ENCODE results near the gene PRAMEF14. TPM values are rescaled to one million over a fixed set of nuclear protein-coding genes. Genes with fewer than 3 reads are reported as not detected.
A peak's percentile ranks its signal among the peaks of the same experiment; 100 is the strongest.
"Not testable (repeated sequence)": the region's sequence is repeated elsewhere in the genome, so short reads cannot be mapped to it uniquely, and the experiment has no call there.

The PRAMEF14 gene, protein sequence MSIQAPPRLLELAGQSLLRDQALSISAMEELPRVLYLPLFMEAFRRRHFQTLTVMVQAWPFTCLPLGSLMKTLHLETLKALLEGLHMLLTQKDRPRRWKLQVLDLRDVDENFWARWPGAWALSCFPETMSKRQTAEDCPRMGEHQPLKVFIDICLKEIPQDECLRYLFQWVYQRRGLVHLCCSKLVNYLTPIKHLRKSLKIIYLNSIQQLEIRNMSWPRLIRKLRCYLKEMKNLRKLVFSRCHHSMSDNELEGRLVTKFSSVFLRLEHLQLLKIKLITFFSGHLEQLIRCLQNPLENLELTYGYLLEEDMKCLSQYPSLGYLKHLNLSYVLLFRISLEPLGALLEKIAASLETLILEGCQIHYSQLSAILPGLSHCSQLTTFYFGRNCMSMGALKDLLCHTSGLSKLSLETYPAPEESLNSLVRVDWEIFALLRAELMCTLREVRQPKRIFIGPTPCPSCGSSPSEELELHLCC
- not detected for total RNA-seq

DNA sequence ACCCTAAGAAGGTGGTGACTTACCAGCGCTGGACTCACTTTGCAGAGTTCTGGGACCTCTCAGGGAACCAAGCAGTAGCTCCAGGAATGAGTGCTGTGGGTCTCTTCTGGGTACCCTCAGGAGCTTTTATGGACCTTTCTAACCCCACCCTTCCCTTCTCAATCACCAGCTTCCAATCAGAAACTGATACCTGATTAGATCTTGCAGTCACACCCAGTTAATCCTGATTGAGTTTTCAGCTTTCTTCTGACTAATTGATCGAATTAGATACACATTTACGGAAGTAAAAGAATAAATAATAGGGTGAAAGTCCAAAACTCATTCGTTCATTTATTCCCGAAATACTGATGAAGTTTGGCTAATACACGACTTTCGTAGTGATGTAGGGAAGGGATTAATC lies at the start of gene PRAMEF14:
PRAMEF14 (minus strand) TSS at position 101 of the 400 bp plus-strand sequence. CDS start 1,820 bp downstream, outside the sequence.
- H3K9me3 ChIP-seq; DNase-seq; H3K36me3 ChIP-seq; H3K4me1 ChIP-seq; H3K27ac ChIP-seq; H3K4me3 ChIP-seq; ATAC-seq (ENCODE audit: low FRiP score in 2 of 2); H3K27me3 ChIP-seq: not testable (repeated sequence)
- 60 to 68% methylated on average over 1 to 7 of the region's 7 CpGs for WGBS, 2 donors

DNA sequence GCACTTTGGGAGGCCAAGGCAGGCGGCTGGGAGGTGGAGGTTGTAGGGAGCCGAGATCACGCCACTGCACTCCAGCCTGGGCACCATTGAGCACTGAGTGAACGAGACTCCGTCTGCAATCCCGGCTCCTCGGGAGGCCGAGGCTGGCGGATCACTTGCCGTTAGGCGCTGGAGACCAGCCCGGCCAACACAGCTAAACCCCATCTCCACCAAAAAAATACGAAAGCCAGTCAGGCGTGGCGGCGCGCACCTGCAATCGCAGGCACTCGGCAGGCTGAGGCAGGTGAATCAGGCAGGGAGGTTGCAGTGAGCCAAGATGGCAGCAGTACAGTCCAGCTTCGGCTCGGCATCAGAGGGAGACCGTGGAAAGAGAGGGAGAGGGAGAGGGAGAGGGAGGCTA lies 48.4 kb upstream of the PRAMEF14 start:
- not testable (repeated sequence) for H3K4me3 ChIP-seq; ATAC-seq (ENCODE audit: low FRiP score in 2 of 2); H3K27ac ChIP-seq; H3K27me3 ChIP-seq; H3K9me3 ChIP-seq; H3K36me3 ChIP-seq; H3K4me1 ChIP-seq
- WGBS, 2 donors: 97 to 98% methylated on average over 16 to 17 of the region's 22 CpGs
- peak in 1 of 2 donors; percentile 65 for DNase-seq

DNA sequence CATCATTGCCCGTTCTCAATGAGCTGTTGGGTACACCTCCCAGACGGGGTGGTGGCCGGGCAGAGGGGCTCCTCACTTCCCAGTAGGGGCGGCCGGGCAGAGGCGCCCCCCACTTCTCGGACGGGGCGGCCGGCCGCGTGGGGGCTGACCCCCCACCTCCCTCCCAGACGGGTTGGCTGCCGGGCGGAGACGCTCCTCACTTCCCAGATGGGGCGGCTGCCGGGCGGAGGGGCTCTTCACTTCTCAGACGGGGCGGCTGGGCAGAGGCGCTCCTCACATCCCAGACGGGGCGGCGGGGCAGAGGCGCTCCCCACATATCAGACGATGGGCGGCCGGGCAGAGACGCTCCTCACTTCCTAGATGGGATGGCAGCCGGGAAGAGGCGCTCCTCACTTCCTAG lies 47.8 kb upstream of the PRAMEF14 start:
- not testable (repeated sequence) for H3K4me3 ChIP-seq; H3K27ac ChIP-seq; H3K27me3 ChIP-seq; H3K36me3 ChIP-seq; ATAC-seq (ENCODE audit: low FRiP score in 2 of 2); H3K4me1 ChIP-seq; H3K9me3 ChIP-seq
- peak in 1 of 2 donors; percentile 68 for DNase-seq
- WGBS, 2 donors: 96 to 98% methylated on average over 13 to 29 of the region's 32 CpGs

DNA sequence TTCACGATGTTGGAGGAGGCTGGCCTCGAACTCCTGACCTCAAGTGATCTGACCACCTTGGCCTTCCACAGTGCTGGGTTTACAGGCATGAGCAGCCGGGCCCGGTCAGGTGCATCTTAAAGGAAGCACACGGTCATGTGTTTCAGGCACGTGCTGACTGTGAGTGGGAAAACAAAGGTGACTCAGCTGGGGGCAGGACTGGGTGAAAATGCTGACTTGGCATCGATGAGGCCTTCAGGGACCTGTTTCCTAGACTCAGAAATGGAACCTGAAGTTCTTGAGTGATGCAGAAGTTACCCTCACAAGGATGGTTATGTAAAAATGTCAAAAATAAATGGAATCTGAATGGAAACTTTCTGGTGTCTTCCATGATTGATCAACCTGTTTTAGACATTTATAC lies 46.1 kb upstream of the PRAMEF14 start:
- H3K4me1 ChIP-seq; H3K4me3 ChIP-seq; H3K27ac ChIP-seq; H3K9me3 ChIP-seq; DNase-seq; H3K27me3 ChIP-seq; ATAC-seq (ENCODE audit: low FRiP score in 2 of 2); H3K36me3 ChIP-seq: not testable (repeated sequence)
- 74 to 80% methylated on average over 7 of the region's 7 CpGs for WGBS, 2 donors

DNA sequence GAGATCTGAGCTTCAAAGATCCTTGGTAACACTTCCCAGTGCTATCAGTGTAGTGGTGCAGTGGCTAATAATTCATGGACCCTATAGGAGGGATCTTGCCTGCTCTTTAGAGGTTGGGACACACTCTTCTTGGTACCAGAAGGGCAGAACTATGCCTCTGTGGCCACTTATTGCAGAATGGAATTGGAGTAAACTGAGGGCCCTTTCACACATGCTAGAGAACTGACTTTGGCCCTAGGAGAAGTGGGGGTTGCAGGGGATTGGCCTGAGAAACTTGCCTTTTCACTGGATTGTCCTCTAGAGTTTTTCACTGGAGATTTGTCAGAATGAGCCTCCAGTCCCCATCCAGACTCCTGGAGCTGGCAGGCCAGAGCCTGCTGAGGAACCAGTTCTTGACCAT lies 42.4 kb upstream of the PRAMEF14 start, which contains the start of gene PRAMEF17:
PRAMEF17 (plus strand) TSS at position 301 of the 400 bp plus-strand sequence; CDS start at position 327, 26 bp downstream.
- not testable (repeated sequence) for H3K27ac ChIP-seq; H3K9me3 ChIP-seq; DNase-seq; H3K4me1 ChIP-seq; H3K4me3 ChIP-seq; H3K27me3 ChIP-seq; ATAC-seq (ENCODE audit: low FRiP score in 2 of 2); H3K36me3 ChIP-seq

DNA sequence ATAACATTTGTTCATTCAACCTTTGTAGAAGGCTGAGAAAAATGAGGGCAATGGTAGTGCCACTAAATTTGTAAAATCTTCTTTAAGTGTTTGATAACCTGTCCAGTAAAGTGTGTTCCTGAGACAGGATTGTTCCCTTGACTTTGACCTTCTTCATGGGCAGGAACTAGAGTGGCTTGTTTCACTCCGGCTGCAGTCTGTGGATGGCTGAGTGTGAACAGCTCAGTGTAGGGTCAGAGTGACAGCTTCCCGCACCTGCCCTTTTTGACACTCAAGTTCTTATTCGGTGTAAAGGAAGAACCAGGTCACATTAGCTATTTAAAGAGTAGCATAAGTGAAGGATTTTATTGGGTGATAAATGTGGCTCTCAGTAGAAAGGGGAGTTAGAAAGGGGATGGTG lies 33.4 kb upstream of the PRAMEF14 start:
- WGBS, 2 donors: 77 to 86% methylated on average over 3 of the region's 3 CpGs
- DNase-seq; H3K27me3 ChIP-seq; ATAC-seq (ENCODE audit: low FRiP score in 2 of 2); H3K4me3 ChIP-seq; H3K9me3 ChIP-seq; H3K36me3 ChIP-seq; H3K27ac ChIP-seq; H3K4me1 ChIP-seq: not testable (repeated sequence)

DNA sequence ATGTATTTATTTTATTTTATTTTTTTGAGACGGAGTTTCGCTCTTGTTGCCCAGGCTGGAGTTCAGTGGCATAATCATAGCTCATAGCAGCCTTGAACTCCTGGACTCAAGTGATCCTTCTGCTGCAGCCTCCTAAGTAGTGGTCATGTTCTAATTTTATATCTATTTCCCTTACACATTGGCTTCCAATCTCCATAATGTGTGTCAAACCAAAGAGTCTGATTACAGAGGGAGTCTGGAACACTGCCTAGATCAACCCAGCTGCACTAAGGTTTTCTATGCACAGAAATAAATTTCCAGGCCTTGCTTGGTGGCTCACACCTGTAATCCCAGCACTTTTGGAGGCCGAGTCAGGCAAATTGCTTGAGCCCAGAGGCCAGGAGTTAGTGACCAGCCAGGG lies 32.0 kb upstream of the PRAMEF14 start:
- not testable (repeated sequence) for H3K27me3 ChIP-seq; H3K27ac ChIP-seq; H3K36me3 ChIP-seq; H3K4me3 ChIP-seq; DNase-seq; H3K9me3 ChIP-seq; ATAC-seq (ENCODE audit: low FRiP score in 2 of 2); H3K4me1 ChIP-seq
- 89 to 96% methylated on average over 2 to 3 of the region's 3 CpGs for WGBS, 2 donors

DNA sequence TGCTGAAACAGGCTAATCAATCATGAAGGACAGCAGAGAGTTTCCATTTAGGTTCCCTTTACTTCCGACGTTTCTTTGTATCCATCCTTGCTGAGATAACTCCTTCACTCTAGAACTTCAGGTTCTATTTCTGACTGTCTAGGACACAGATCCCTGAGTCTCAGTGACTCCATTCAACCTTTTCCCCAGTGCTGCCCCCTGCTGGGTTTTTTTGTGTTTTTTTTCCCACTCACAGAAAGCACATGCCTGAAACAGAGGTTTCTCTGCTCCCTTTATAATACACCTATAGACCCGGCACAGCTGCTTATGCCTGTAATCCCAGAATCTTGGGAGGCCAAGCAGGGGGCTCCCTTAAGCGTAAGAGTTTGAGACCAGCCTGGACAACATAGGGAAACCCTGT lies 21.6 kb upstream of the PRAMEF14 start:
- H3K27ac ChIP-seq; H3K9me3 ChIP-seq; H3K4me3 ChIP-seq; ATAC-seq (ENCODE audit: low FRiP score in 2 of 2); H3K27me3 ChIP-seq; H3K36me3 ChIP-seq; H3K4me1 ChIP-seq; DNase-seq: not testable (repeated sequence)
- 78 to 80% methylated on average over 4 of the region's 4 CpGs for WGBS, 2 donors

DNA sequence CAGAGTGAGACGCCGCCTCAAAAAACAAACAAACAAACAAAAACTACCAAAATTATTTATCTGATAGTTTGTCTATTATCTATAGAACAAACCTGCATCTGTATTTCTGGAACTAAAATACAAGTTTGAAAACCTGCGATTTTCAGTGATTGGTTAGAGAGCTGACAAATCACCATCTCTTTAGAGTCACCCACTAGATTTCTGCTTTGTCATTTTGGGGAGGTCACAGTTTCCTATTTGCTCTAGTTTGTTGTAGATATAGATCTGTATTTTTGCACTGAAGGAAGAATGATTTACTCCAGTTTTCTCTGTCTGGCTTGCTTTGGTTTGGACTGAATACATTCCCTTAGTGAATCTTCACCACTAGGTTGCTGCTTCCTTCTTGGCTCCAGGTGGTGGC lies 19.6 kb upstream of the PRAMEF14 start:
- 82 to 83% methylated on average over 3 of the region's 3 CpGs for WGBS, 2 donors
- not testable (repeated sequence) for H3K27ac ChIP-seq; H3K9me3 ChIP-seq; H3K27me3 ChIP-seq; H3K4me1 ChIP-seq; H3K4me3 ChIP-seq; ATAC-seq (ENCODE audit: low FRiP score in 2 of 2); DNase-seq; H3K36me3 ChIP-seq

DNA sequence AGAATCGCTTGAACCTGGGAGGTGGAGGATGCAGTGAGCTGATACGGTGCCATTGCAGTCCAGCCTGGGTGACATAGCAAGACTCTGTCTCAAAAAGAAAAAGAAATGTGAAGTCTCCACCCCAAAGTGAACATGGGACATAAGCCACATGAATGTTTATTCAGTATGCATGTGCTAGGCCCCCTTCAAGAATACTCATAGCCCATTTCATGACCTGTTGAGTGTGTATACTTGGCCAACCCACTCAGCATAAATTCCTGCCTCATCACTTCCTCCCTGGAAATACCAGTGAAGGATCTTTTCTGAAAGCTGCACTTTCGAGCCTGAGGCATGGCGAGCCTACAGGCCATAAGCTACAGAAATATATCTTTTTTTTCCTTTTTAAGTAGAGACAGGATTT lies 18.0 kb upstream of the PRAMEF14 start:
- ATAC-seq (ENCODE audit: low FRiP score in 2 of 2): peak in 1 of 2 donors; percentile 43
- 58 to 68% methylated on average over 2 to 3 of the region's 4 CpGs for WGBS, 2 donors
- not testable (repeated sequence) for DNase-seq, H3K27me3 ChIP-seq, H3K36me3 ChIP-seq, H3K9me3 ChIP-seq, H3K4me3 ChIP-seq, H3K4me1 ChIP-seq, H3K27ac ChIP-seq

DNA sequence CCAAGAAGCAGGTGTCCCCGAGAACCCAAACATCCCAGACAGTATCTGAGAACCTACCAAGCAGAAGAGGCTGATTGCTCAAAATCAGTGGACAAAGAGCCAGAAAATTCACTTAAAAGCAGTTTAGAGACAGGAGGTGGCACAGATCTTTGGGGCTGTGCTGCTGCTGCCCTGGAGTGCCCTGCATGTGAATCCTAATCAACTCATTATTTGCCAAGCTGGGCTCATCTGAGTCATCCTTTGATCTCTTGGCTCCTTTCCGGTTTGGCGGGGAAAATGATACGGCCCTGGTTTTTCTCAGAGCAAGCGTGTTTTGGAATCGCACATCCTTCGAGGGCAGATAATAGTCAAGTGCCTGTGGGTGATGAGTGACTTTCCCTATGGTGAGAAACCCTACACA lies 15.4 kb upstream of the PRAMEF14 start:
- 63 to 80% methylated on average over 1 of the region's 7 CpGs for WGBS, 2 donors
- not testable (repeated sequence) for DNase-seq; H3K27me3 ChIP-seq; H3K27ac ChIP-seq; H3K4me3 ChIP-seq; H3K4me1 ChIP-seq; ATAC-seq (ENCODE audit: low FRiP score in 2 of 2); H3K9me3 ChIP-seq; H3K36me3 ChIP-seq
